HepG2 (cell line): ENCODE data around the gene MAP2K6. TPM values are rescaled to one million over a fixed set of nuclear protein-coding genes. Genes with fewer than 3 reads are reported as not detected.

Source experiments
- CREM ChIP-seq, 2 experiments: sonication (generic) in 1 of 2; formaldehyde crosslinking in 1 of 2; IDR thresholded peaks; 2 replicates each; pipeline versions ENCODE4 v1.4.0 to v1.6.1; 2016 to 2020; ENCODE audit warnings: antibody characterized with exemption in 1 of 2, mild to moderate bottlenecking in 1 of 2, missing genetic modification reagents in 1 of 2
- ELF1 ChIP-seq: sonication (generic); formaldehyde crosslinking; IDR thresholded peaks from 2 replicates; pipeline ENCODE4 v1.4.0; 2020; ENCODE audit warnings: missing genetic modification reagents
- HBP1 ChIP-seq: IDR thresholded peaks from 2 replicates; pipeline ENCODE4 v1.6.1; 2016; ENCODE audit warnings: low read depth, control low read depth
- HHEX ChIP-seq: IDR thresholded peaks from 2 replicates; pipeline ENCODE4 v1.6.1; 2016; ENCODE audit warnings: control low read depth
- HNRNPH1 ChIP-seq: fragments of 200-400 bp; formaldehyde crosslinking; optimal IDR thresholded peaks from 2 replicates; pipeline ENCODE3; 2017; ENCODE audit warnings: mild to moderate bottlenecking, low read depth, low read length
- HNRNPK ChIP-seq: fragments of 200-400 bp; formaldehyde crosslinking; IDR thresholded peaks from 2 replicates; pipeline ENCODE4 v1.6.1; 2018; ENCODE audit warnings: low read length, low read depth, moderate library complexity, mild to moderate bottlenecking; ENCODE audit not compliant: poor library complexity, severe bottlenecking
- MAFF ChIP-seq: IDR thresholded peaks from 2 replicates; pipeline ENCODE4 v1.6.1; 2011; ENCODE audit warnings: low read depth, low read length, improper control_type of control experiment
- PCBP2 ChIP-seq: fragments of 200-400 bp; formaldehyde crosslinking; optimal IDR thresholded peaks from 2 replicates; pipeline ENCODE3; 2018; ENCODE audit warnings: low read length, low read depth; ENCODE audit not compliant: poor library complexity, severe bottlenecking
- PLRG1 ChIP-seq: fragments of 450-650 bp; conservative IDR thresholded peaks from 2 replicates; pipeline ENCODE4 v1.6.1; 2016
- SNRNP70 ChIP-seq: fragments of 200-400 bp; formaldehyde crosslinking; IDR thresholded peaks from 2 replicates; pipeline ENCODE4 v1.6.1; 2017; ENCODE audit warnings: mild to moderate bottlenecking, low read depth, low read length, moderate library complexity
- TMF1 ChIP-seq: sonication (generic); formaldehyde crosslinking; IDR thresholded peaks from 2 replicates; pipeline ENCODE4 v1.8.1; 2022; ENCODE audit warnings: low read depth, missing genetic modification reagents
- TRIM24 ChIP-seq: sonication (generic); formaldehyde crosslinking; IDR thresholded peaks from 2 replicates; pipeline ENCODE4 v1.8.0; 2022; ENCODE audit warnings: mild to moderate bottlenecking, missing genetic modification reagents
- U2AF2 ChIP-seq: fragments of 200-400 bp; formaldehyde crosslinking; IDR thresholded peaks from 2 replicates; pipeline ENCODE4 v1.6.1; 2017; ENCODE audit warnings: low read depth, mild to moderate bottlenecking, low read length
- XRCC5 ChIP-seq: fragments of 200-400 bp; formaldehyde crosslinking; optimal IDR thresholded peaks from 2 replicates; pipeline ENCODE3; 2017; ENCODE audit warnings: mild to moderate bottlenecking, low read length
- ZBTB8A ChIP-seq: sonication (generic); formaldehyde crosslinking; IDR thresholded peaks from 2 replicates; pipeline ENCODE4 v1.4.0; 2020; ENCODE audit warnings: mild to moderate bottlenecking, low read depth, missing genetic modification reagents, borderline replicate concordance
- ZFX ChIP-seq: sonication (generic); formaldehyde crosslinking; IDR thresholded peaks from 2 replicates; pipeline ENCODE4 v1.4.0; 2020; ENCODE audit warnings: mild to moderate bottlenecking, low read depth, missing genetic modification reagents, moderate library complexity
- ZNF143 ChIP-seq: sonication (generic); formaldehyde crosslinking; IDR thresholded peaks from 2 replicates; pipeline ENCODE4 v1.4.0; 2020; ENCODE audit warnings: missing genetic modification reagents
- ZNF430 ChIP-seq: sonication (generic); formaldehyde crosslinking; IDR thresholded peaks from 2 replicates; pipeline ENCODE4 v1.9.0; 2021; ENCODE audit warnings: mild to moderate bottlenecking, missing genetic modification reagents
- ZNF589 ChIP-seq: sonication (generic); formaldehyde crosslinking; conservative IDR thresholded peaks from 2 replicates; pipeline ENCODE4 v1.8.0; 2022; ENCODE audit warnings: mild to moderate bottlenecking, moderate library complexity, missing genetic modification reagents
- ZNF776 ChIP-seq: sonication (generic); formaldehyde crosslinking; IDR thresholded peaks from 2 replicates; pipeline ENCODE4 v1.4.0; 2020; ENCODE audit warnings: mild to moderate bottlenecking, missing genetic modification reagents
- ZNF883 ChIP-seq: sonication (generic); formaldehyde crosslinking; IDR thresholded peaks from 2 replicates; pipeline ENCODE4 v1.5.1; 2020; ENCODE audit warnings: mild to moderate bottlenecking, missing genetic modification reagents; ENCODE audit errors: not compliant biosample characterization
- ZSCAN25 ChIP-seq: sonication (generic); formaldehyde crosslinking; IDR thresholded peaks from 2 replicates; pipeline ENCODE4 v1.8.0; 2022; ENCODE audit warnings: mild to moderate bottlenecking, missing genetic modification reagents
- ZSCAN30 ChIP-seq: sonication (generic); formaldehyde crosslinking; IDR thresholded peaks from 2 replicates; pipeline ENCODE4 v1.5.0; 2020; ENCODE audit warnings: mild to moderate bottlenecking, missing genetic modification reagents
- ZSCAN5A ChIP-seq: sonication (generic); formaldehyde crosslinking; IDR thresholded peaks from 2 replicates; pipeline ENCODE4 v1.8.0; 2022; ENCODE audit warnings: mild to moderate bottlenecking, missing genetic modification reagents, borderline replicate concordance
- polyA plus RNA-seq, 8 experiments: library from polyadenylated mRNA; depleted of rRNA in 3 of 8; stranded (reverse) in 7 of 8; unstranded in 1 of 8; fragments of >200 nt; fragmentation: Illumina TruSeq in 4 of 8; extraction: Trizol in 4 of 8; gene quantifications; 2 replicates each; pipeline versions ENCODE4 v1.2.1 to v1.2.3, GENCODE V29; 2011 to 2016; ENCODE audit warnings: low read depth in 4 of 8, missing spikeins in 1 of 8, mixed read lengths in 1 of 8; ENCODE audit not compliant: insufficient read depth in 1 of 8
- total RNA-seq, 5 experiments: library from RNA; depleted of rRNA; stranded (reverse); fragments of >200 nt; fragmentation: Illumina TruSeq; extraction: Trizol; gene quantifications; 2 replicates each; pipeline ENCODE4 v1.2.3, GENCODE V29; 2016; ENCODE audit warnings: low read depth in 1 of 5
- TF ChIP-seq, protein P1 (sequence below): sonication (generic); formaldehyde crosslinking; IDR thresholded peaks from 2 replicates; pipeline ENCODE4 v1.9.0; 2021; ENCODE audit warnings: missing genetic modification reagents, mild to moderate bottlenecking, borderline replicate concordance

Gene MAP2K6
- total and polyA plus RNA-seq, 2 of the 13 experiments (the other 11 are each of a cell fraction or from before 2014, with no cell fraction given) = 5.1 to 33.6 TPM

DNA sequence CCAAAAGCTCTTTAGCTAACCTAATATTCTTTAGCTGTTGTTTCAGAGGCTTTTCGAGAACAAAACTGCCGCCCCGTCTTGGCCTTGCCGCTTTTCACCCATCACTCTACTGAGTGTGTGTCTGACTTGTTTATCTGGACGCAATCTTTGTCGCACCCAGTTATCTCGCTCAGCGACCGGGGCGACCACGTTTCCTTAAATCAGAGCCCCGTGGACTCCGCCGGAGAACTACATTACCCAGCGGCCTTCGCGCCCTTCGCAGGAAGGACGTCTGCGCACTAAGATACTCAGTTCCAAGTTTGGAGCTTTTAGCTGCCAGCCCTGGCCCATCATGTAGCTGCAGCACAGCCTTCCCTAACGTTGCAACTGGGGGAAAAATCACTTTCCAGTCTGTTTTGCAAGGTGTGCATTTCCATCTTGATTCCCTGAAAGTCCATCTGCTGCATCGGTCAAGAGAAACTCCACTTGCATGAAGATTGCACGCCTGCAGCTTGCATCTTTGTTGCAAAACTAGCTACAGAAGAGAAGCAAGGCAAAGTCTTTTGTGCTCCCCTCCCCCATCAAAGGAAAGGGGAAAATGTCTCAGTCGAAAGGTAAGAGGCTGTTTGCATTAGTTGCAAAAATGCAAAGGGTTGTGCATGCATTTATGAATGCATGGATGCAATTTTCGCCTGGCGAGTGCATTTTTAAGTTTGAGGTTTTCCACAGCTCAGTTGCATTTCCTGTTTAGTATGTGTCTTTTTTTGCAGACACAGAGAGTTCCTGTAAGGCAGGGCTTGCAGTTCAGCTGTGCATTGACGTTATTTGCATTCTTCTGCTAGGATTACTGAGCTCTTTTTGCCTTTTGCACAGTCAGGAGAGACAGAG lies at the start of gene MAP2K6 (continued):
- no peak for TF ChIP-seq TRIM24 (CRISPR knock-in tag)
- TF ChIP-seq HNRNPK = no peak
- no peak for TF ChIP-seq ZBTB8A (CRISPR knock-in tag)
- no peak for TF ChIP-seq ZSCAN30
- peak; percentile 98 for TF ChIP-seq ZNF143 (CRISPR knock-in tag)
- peak; percentile 78; the same call in 1 of the 2 replicates for TF ChIP-seq ELF1 (CRISPR knock-in tag)
- TF ChIP-seq ZNF776 (CRISPR knock-in tag) = no peak
- no peak for TF ChIP-seq PCBP2
- TF ChIP-seq ZNF883 (CRISPR knock-in tag) = no peak
- TF ChIP-seq, protein P1, sequence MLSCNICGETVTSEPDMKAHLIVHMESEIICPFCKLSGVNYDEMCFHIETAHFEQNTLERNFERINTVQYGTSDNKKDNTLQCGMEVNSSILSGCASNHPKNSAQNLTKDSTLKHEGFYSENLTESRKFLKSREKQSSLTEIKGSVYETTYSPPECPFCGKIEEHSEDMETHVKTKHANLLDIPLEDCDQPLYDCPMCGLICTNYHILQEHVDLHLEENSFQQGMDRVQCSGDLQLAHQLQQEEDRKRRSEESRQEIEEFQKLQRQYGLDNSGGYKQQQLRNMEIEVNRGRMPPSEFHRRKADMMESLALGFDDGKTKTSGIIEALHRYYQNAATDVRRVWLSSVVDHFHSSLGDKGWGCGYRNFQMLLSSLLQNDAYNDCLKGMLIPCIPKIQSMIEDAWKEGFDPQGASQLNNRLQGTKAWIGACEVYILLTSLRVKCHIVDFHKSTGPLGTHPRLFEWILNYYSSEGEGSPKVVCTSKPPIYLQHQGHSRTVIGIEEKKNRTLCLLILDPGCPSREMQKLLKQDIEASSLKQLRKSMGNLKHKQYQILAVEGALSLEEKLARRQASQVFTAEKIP (CRISPR knock-in tag) = no peak
- no peak for TF ChIP-seq TMF1 (CRISPR knock-in tag)
- peak; percentile 65 for TF ChIP-seq MAFF
- TF ChIP-seq ZNF589 (CRISPR knock-in tag) = no peak
- TF ChIP-seq ZSCAN25 = no peak
- 0 out of 2 replicates have a peak, but pooled peaks have one; percentile 34 for TF ChIP-seq HHEX
- no peak for TF ChIP-seq SNRNP70
- peak; percentile 85 for TF ChIP-seq CREM (IDR thresholded peaks at IDR 0.05)
- TF ChIP-seq CREM (CRISPR knock-in tag; IDR thresholded peaks at IDR 0.05) = no peak
- TF ChIP-seq XRCC5 = peak; percentile 85
- TF ChIP-seq ZNF430 (CRISPR knock-in tag) = peak; percentile 92
- TF ChIP-seq ZSCAN5A (CRISPR knock-in tag) = peak; percentile 19; the same call in 1 of the 2 replicates
- TF ChIP-seq HNRNPH1 = no peak
- no peak for TF ChIP-seq HBP1 (CRISPR knock-in tag)
- peak; percentile 64 for TF ChIP-seq ZFX (CRISPR knock-in tag)
- TF ChIP-seq PLRG1 = no peak
- no peak for TF ChIP-seq U2AF2
